HL-60 (cell line): ENCODE data around the gene SHOX.

Experiments used
- CTCF ChIP-seq: IDR thresholded peaks from one replicate; pipeline ENCODE4 v1.5.1; 2011; ENCODE audit warnings: low read length, control low read depth, inconsistent platforms; ENCODE audit not compliant: insufficient read depth
- TF ChIP-seq, protein P1 (sequence below): IDR thresholded peaks from 2 replicates; pipeline ENCODE4 v1.6.1; 2012; ENCODE audit warnings: low read depth; ENCODE audit not compliant: insufficient replicate concordance

DNA sequence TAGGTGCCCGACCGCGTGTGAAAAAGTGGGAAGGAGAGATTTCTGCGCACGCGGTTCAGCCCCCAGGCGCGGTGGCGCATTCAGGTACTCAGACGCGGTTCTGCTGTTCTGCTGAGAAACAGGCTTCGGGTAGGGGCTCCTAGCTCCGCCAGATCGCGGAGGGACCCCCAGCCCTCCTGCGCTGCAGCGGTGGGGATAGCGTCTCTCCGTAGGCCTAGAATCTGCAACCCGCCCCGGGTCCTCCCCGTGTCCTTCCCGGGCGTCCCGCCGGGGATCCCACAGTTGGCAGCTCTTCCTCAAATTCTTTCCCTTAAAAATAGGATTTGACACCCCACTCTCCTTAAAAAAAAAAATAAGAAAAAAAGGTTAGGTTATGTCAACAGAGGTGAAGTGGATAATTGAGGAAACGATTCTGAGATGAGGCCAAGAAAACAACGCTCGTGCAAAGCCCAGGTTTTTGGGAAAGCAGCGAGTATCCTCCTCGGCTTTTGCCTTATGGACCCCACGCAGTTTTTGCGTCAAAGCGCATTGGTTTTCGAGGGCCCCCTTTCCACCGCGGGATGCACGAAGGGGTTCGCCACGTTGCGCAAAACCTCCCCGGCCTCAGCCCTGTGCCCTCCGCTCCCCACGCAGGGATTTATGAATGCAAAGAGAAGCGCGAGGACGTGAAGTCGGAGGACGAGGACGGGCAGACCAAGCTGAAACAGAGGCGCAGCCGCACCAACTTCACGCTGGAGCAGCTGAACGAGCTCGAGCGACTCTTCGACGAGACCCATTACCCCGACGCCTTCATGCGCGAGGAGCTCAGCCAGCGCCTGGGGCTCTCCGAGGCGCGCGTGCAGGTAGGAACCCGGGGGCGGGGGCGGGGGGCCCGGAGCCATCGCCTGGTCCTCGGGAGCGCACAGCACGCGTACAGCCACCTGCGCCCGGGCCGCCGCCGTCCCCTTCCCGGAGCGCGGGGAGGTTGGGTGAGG is 3.7 kb downstream of the SHOX start:
- no peak for TF ChIP-seq CTCF
- TF ChIP-seq, protein P1, sequence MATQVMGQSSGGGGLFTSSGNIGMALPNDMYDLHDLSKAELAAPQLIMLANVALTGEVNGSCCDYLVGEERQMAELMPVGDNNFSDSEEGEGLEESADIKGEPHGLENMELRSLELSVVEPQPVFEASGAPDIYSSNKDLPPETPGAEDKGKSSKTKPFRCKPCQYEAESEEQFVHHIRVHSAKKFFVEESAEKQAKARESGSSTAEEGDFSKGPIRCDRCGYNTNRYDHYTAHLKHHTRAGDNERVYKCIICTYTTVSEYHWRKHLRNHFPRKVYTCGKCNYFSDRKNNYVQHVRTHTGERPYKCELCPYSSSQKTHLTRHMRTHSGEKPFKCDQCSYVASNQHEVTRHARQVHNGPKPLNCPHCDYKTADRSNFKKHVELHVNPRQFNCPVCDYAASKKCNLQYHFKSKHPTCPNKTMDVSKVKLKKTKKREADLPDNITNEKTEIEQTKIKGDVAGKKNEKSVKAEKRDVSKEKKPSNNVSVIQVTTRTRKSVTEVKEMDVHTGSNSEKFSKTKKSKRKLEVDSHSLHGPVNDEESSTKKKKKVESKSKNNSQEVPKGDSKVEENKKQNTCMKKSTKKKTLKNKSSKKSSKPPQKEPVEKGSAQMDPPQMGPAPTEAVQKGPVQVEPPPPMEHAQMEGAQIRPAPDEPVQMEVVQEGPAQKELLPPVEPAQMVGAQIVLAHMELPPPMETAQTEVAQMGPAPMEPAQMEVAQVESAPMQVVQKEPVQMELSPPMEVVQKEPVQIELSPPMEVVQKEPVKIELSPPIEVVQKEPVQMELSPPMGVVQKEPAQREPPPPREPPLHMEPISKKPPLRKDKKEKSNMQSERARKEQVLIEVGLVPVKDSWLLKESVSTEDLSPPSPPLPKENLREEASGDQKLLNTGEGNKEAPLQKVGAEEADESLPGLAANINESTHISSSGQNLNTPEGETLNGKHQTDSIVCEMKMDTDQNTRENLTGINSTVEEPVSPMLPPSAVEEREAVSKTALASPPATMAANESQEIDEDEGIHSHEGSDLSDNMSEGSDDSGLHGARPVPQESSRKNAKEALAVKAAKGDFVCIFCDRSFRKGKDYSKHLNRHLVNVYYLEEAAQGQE: no peak
